DND-41 (cell line): ENCODE data around the gene HSBP1L1.

Experiments used
- ATAC-seq: fragments of 200-7000 bp; cut with Tn5 transposase; 3 replicates; pipeline ENCODE4 v1.9.1; 2021; ENCODE audit warnings: low read depth; ENCODE audit not compliant: insufficient read depth
- DNase-seq: peaks from one replicate; pipeline ENCODE4 v3.0.0-alpha.2; 2020
- H2AFZ ChIP-seq: 2 replicates; pipeline ENCODE4 v1.6.0; 2012; ENCODE audit warnings: low read depth, low read length
- H3K27ac ChIP-seq: 2 replicates; pipeline ENCODE4 v1.5.1; 2012; ENCODE audit warnings: low read length, inconsistent platforms
- H3K27me3 ChIP-seq: fragments of 200-600 bp; sonication (generic); 2 replicates; pipeline ENCODE4 v1.6.0; 2012; ENCODE audit warnings: low read length, mild to moderate bottlenecking, inconsistent platforms; ENCODE audit not compliant: insufficient read depth, poor library complexity
- H3K36me3 ChIP-seq: 2 replicates; pipeline ENCODE4 v1.5.1; 2012; ENCODE audit warnings: low read length, inconsistent platforms; ENCODE audit not compliant: insufficient read depth
- H3K4me1 ChIP-seq: 2 replicates; pipeline ENCODE4 v1.5.1; 2012; ENCODE audit warnings: mild to moderate bottlenecking, low read length; ENCODE audit not compliant: insufficient read depth
- H3K4me2 ChIP-seq: 2 replicates; pipeline ENCODE4 v1.6.0; 2012; ENCODE audit warnings: mild to moderate bottlenecking, moderate library complexity, low read length, inconsistent platforms; ENCODE audit not compliant: insufficient read depth
- H3K4me3 ChIP-seq, 2 experiments: fragments of 200-600 bp in 1 of 2; shearing (Covaris generic) in 1 of 2; 2 replicates each; pipeline ENCODE4 v1.5.1; 2012 to 2016; ENCODE audit warnings: inconsistent platforms in 2 of 2, low read length in 2 of 2, mild to moderate bottlenecking in 2 of 2, low read depth in 1 of 2, moderate library complexity in 1 of 2
- H3K79me2 ChIP-seq: 2 replicates; pipeline ENCODE4 v1.6.0; 2012; ENCODE audit warnings: low read length, inconsistent platforms; ENCODE audit not compliant: insufficient read depth
- H3K9ac ChIP-seq: 2 replicates; pipeline ENCODE4 v1.6.0; 2012; ENCODE audit warnings: low read depth, mild to moderate bottlenecking, inconsistent platforms, low read length, moderate library complexity
- H3K9me3 ChIP-seq: 2 replicates; pipeline ENCODE4 v1.5.1; 2012; ENCODE audit warnings: low read length, moderate library complexity, mild to moderate bottlenecking, inconsistent platforms; ENCODE audit not compliant: insufficient read depth, severe bottlenecking
- H4K20me1 ChIP-seq: 2 replicates; pipeline ENCODE4 v1.6.0; 2012; ENCODE audit warnings: low read length; ENCODE audit not compliant: insufficient read depth
- EZH2 ChIP-seq: IDR thresholded peaks from 3 replicates; pipeline ENCODE4 v1.6.1; 2012; ENCODE audit warnings: borderline replicate concordance, low read depth, mild to moderate bottlenecking, moderate library complexity, low read length, inconsistent platforms; ENCODE audit not compliant: severe bottlenecking
- TF ChIP-seq, protein P1 (sequence below): IDR thresholded peaks from 2 replicates; pipeline ENCODE4 v1.5.1; 2012; ENCODE audit warnings: borderline replicate concordance, low read length, moderate library complexity, mild to moderate bottlenecking; ENCODE audit not compliant: poor library complexity, severe bottlenecking; ENCODE audit errors: extremely low read depth

Gene HSBP1L1

GRCh38 chr18:79934311-79935097 lies 29.9 kb upstream of the HSBP1L1 start:
- H3K4me3 ChIP-seq = no peak overlapping the region
- no peak overlapping the region for H3K9ac ChIP-seq
- no peak overlapping the region for H2AFZ ChIP-seq
- H3K27me3 ChIP-seq = no peaks in the 10 kb centered on the region
- H3K4me2 ChIP-seq = no peak overlapping the region
- DNase-seq (no peak), ATAC-seq (no peak)
- peaks cover 5% of the 10 kb centered on the region; the same call in 1 of the 2 replicates for H4K20me1 ChIP-seq
- H3K9me3 ChIP-seq = peaks cover 50% of the 10 kb centered on the region
- no peak for TF ChIP-seq EZH2
- TF ChIP-seq, protein P1, sequence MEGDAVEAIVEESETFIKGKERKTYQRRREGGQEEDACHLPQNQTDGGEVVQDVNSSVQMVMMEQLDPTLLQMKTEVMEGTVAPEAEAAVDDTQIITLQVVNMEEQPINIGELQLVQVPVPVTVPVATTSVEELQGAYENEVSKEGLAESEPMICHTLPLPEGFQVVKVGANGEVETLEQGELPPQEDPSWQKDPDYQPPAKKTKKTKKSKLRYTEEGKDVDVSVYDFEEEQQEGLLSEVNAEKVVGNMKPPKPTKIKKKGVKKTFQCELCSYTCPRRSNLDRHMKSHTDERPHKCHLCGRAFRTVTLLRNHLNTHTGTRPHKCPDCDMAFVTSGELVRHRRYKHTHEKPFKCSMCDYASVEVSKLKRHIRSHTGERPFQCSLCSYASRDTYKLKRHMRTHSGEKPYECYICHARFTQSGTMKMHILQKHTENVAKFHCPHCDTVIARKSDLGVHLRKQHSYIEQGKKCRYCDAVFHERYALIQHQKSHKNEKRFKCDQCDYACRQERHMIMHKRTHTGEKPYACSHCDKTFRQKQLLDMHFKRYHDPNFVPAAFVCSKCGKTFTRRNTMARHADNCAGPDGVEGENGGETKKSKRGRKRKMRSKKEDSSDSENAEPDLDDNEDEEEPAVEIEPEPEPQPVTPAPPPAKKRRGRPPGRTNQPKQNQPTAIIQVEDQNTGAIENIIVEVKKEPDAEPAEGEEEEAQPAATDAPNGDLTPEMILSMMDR = no peak
- H3K27ac ChIP-seq = no peak overlapping the region
- peaks cover 69% of the 10 kb centered on the region for H3K79me2 ChIP-seq
- peaks cover 75% of the 10 kb centered on the region for H3K36me3 ChIP-seq
- H3K4me1 ChIP-seq = no peaks in the 10 kb centered on the region

- Histone ChIP-seq H2AFZ (no peak overlapping the region), H3K27ac (no peak overlapping the region), H3K4me2 (no peak overlapping the region), H4K20me1 (peaks cover 5% of the 10 kb centered on the region; the same call in 1 of the 2 replicates), H3K27me3 (no peaks in the 10 kb centered on the region), H3K9me3 (peaks cover 44% of the 10 kb centered on the region), H3K79me2 (peaks cover 69% of the 10 kb centered on the region), H3K9ac (no peak overlapping the region), H3K36me3 (peaks cover 75% of the 10 kb centered on the region), H3K4me3 (no peak overlapping the region), H3K4me1 (no peaks in the 10 kb centered on the region)
- DNase-seq = no peak
- ATAC-seq = no peak
- no peak for TF ChIP-seq EZH2
- TF ChIP-seq, protein P1 = no peak
Measured at GRCh38 chr18:79935098-79935480, 29.4 kb upstream of the HSBP1L1 start.

- H2AFZ ChIP-seq = no peak overlapping the region
- H3K79me2 ChIP-seq = peaks cover 68% of the 10 kb centered on the region
- peaks cover 40% of the 10 kb centered on the region for H3K9me3 ChIP-seq
- H3K27me3 ChIP-seq = no peaks in the 10 kb centered on the region
- no peak overlapping the region for H3K9ac ChIP-seq
- no peaks in the 10 kb centered on the region for H3K4me1 ChIP-seq
- H3K27ac ChIP-seq = no peak overlapping the region
- H3K36me3 ChIP-seq = peaks cover 75% of the 10 kb centered on the region
- ATAC-seq (no peak), DNase-seq (no peak)
- H3K4me2 ChIP-seq = no peak overlapping the region
- no peak overlapping the region for H3K4me3 ChIP-seq
- TF ChIP-seq EZH2 = no peak
- TF ChIP-seq, protein P1 = no peak
- H4K20me1 ChIP-seq = peaks cover 5% of the 10 kb centered on the region; the same call in 1 of the 2 replicates
Measured at GRCh38 chr18:79935499-79935898, 28.9 kb upstream of the HSBP1L1 start.

GRCh38 chr18:79935925-79936324 lies 28.5 kb upstream of the HSBP1L1 start:
- H3K4me3 ChIP-seq = no peak overlapping the region
- no peak overlapping the region for H2AFZ ChIP-seq
- TF ChIP-seq, protein P1 = no peak
- TF ChIP-seq EZH2 = no peak
- peaks cover 37% of the 10 kb centered on the region for H3K9me3 ChIP-seq
- H3K4me1 ChIP-seq = no peaks in the 10 kb centered on the region
- peaks cover 7% of the 10 kb centered on the region for H4K20me1 ChIP-seq
- no peak overlapping the region for H3K27ac ChIP-seq
- peaks cover 76% of the 10 kb centered on the region for H3K36me3 ChIP-seq
- no peak for ATAC-seq
- no peak overlapping the region for H3K9ac ChIP-seq
- peaks cover 72% of the 10 kb centered on the region for H3K79me2 ChIP-seq
- no peak overlapping the region for H3K4me2 ChIP-seq
- H3K27me3 ChIP-seq = no peaks in the 10 kb centered on the region
- DNase-seq = no peak
